HG03097 (cell line): ENCODE results near the gene FOXK1.
"Not testable (repeated sequence)": the region's sequence is repeated elsewhere in the genome, so short reads cannot be mapped to it uniquely, and the experiment has no call there.

Experiments
- ATAC-seq: cut with Tn5 transposase; IDR thresholded peaks from one replicate; pipeline ENCODE4 v1.9.1; 2021; ENCODE audit not compliant: unreplicated experiment, low FRiP score

Gene FOXK1

GRCh38 chr7:4782333-4783291 lies 100.5 kb downstream of the FOXK1 start:
- ATAC-seq, result no peak

DNA sequence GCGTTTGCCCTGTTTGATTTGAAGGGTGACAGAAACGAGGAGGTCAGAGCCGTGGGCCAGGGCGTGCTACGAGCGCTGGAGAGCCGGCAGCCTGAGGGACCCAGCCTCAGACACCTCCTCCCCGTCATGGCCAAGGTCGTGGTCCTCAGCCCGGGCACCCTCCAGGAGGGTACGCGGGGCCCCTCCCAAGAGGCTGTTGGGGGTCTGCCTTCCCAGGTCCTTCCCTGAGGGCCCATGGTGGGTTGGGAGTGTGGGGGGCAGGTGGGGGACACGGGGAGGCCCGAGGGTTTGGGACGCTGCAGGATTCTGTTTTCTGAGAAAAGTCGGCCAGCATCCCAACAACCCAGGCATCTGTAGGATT lies 101.2 kb downstream of the FOXK1 start:
- no peak for ATAC-seq

DNA sequence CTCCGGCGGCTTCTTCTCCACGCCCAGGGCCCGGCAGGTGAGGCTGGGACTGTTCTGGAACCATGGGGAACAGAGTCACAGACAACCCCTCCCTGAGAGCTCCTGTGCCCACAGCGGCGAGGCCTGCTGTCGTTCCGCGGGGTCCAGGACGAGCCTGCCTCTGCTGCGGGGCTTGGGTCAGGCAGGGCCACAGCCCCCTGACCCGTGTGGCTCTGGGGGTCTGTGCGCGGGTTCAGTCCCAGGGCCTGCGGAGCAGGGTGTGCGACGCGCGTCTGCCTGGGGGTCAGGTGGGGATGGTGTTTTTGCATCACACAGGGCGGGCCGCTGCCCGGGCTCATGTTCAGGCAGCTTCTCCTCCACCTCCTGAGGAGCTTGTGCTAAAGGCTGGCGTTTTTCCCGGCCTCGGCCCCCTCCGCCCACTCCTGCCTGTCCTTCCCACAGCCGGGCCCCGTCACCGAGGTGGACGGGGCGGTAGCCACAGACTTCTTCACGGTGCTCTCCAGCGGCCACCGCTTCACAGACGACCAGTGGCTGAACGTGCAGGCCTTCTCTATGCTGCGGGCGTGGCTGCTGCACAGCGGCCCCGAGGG lies 101.8 kb downstream of the FOXK1 start:
- no peak for ATAC-seq

- ATAC-seq, result no peak
Observed at GRCh38 chr7:4784799-4785198, 102.7 kb downstream of the FOXK1 start.

GRCh38 chr7:4785371-4785770 lies 103.3 kb downstream of the FOXK1 start:
- no peak for ATAC-seq

GRCh38 chr7:4786015-4786414 lies 103.9 kb downstream of the FOXK1 start:
- no peak for ATAC-seq

DNA sequence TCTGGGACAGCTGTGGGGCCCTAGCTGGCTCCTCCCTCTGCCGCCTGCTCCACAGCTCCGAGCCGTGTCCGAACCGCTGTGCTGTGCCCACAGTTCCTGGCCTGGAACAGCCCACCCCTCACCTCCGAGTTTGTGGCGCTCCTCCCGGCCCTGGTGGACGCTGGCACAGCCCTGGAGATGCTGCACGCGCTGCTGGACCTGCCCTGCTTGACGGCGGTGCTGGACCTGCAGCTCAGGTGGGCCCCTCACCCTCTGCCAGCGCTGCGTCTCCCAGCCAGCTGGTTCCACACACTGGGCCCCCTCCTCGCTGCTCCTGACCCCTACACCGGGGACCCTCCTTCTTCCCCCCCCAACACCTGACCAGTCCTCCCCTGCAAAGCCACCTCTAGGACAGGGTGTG lies 105.4 kb downstream of the FOXK1 start:
- no peak for ATAC-seq

DNA sequence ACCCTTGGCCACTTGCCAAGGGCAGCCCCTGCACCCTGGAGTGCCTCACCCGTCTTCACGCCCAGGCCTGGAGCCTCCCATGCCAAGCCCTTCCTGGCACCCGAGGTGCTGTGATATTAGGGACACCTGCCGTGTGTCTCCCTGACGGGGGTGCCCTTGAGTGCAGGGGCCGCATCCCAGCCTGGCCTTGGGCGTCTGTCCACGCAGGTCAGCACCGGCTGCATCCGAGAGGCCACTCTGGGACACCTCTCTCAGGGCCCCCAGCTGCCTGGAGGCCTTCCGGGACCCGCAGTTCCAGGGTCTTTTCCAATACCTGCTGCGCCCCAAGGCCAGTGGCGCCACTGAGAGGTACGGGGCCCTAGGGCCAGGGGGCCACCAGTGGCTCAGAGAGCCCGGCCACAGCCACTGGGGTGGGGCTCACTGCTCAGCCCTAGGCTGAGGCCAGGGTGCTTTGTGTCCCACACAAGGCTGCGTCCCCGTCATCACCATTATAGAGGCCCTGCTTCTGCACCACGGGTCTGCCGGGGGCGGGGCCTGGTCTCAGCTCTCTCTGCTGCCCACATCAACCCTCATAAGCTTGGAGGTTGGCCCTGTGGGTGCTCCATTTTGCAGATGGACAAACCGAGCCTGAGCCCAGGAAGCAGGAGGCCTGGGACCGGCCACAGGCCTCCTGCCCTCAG lies 106.0 kb downstream of the FOXK1 start:
- ATAC-seq, result no peak

GRCh38 chr7:4788627-4789189 lies 106.6 kb downstream of the FOXK1 start:
- ATAC-seq, result no peak

DNA sequence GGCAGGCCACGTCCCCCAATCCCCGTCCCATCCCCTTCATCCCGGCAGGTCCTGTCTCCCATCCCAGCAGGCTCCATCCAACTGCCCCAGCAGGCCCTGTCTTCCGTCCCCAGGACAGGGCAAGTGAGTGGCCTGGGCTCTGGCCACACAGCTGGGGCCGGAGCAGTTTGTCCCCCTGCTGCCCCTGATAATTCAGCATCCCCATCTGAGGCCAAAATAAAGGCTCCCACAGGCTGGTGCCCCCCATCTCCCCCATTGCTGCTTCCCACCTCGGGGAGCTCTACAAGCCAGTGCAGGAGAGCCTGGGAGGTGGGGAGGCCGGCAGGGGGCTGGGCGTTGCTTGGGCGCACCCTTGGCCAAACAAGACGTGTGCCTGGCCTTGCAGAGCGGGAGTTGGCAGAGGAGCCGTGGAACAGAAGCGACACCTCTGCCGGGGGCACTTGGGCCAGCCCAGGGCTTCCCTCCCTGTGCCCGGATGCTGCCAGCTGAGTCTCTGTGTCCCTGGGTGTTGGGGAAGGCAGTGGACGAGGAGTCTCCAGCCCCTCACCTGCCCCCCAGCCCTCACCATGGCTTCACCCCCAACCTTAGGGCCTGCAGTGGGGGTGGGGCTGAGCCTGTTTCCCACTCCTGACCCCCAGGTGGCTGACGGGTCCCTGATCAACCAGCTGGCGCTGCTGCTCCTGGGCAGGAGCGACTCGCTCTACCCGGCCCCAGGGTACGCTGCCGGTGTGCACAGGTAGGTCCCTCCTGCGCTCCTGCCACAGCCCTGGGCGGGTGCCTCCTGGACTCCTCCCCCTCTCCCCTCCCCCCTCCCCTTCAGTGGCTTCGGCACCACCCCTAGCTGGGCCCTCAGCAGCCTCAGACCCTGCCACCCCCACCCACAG lies 107.3 kb downstream of the FOXK1 start:
- no peak for ATAC-seq

GRCh38 chr7:4790078-4790465 lies 108.0 kb downstream of the FOXK1 start:
- ATAC-seq, result no peak

DNA sequence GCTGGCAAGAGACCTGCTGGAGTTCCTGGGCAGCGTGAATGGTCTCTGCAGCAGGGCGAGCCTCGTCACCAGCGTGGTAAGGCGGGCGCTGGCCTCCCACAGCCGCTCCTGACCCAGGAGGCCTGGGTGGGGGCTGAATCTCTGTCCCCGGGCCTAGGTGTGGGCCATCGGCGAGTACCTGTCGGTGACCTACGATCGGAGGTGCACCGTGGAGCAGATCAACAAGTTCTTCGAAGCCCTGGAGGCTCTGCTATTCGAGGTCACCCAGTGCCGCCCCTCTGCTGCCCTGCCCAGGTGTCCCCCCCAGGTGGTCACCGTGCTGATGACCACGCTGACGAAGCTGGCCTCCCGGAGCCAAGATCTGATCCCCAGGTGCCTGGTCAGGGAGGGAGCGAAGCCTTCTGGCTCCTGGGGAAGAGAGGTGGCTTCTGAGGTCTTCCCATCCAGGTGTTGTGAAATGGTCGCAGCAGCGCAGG lies 108.5 kb downstream of the FOXK1 start:
- no peak for ATAC-seq

- no peak for ATAC-seq
Observed at GRCh38 chr7:4791101-4791737, 109.1 kb downstream of the FOXK1 start.

DNA sequence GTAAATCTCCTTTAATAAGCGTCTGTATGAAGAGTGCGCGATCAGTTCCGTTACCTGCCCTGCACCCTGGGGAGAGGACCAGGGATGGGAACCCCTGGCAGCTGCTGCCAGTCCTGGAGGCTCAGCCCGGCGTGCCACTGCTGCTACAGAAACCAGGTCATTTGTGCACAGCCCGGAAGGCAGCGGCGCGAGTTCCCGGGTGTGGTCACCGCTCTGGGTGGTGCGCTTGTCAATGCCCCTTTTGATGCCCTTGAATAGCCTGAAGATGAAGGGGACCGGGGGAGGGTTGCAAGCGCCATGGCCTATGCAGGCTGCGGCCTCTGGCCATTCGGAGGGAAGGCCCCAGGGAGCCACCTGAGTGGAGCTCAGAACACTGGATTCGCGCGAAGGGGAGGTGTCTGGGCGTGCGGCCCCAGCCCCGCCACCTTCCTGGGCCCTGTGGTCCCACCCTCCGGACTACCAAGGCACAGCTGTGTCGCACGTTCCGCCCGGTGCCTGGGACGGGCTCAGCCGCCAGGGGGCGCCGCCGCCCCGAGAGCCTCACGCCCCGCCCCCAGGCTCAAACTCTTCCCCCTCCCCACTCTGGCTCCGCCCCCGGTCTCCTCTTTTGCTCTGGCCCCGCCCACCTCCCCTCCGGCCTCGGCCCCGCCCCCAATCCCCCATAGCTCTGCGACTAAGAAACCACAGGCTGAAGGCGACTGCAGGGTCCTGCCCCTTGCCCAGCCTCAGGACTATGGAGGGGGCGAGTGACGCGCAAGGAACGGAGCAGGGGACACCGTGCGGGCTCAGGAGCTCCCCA lies 109.8 kb downstream of the FOXK1 start:
- ATAC-seq, result no peak

- no peak for ATAC-seq
Observed at GRCh38 chr7:4792537-4793126, 110.5 kb downstream of the FOXK1 start.

- not testable (repeated sequence) for ATAC-seq
Observed at GRCh38 chr7:4793385-4793993, 111.4 kb downstream of the FOXK1 start.

GRCh38 chr7:4794171-4794570 lies 112.1 kb downstream of the FOXK1 start:
- not testable (repeated sequence) for ATAC-seq
